Fibroblast of mammary gland (primary cell): Measurements from ENCODE around the gene MGAT5B.

Source experiments
- DNase-seq: peaks from one replicate; pipeline ENCODE4 v3.0.0-alpha.2; 2010; ENCODE audit warnings: low read depth
- H3K4me3 ChIP-seq: 2 replicates; pipeline ENCODE4 v1.5.1; 2011; ENCODE audit warnings: low read depth, mild to moderate bottlenecking, low read length, moderate library complexity; ENCODE audit not compliant: control insufficient read depth
- CTCF ChIP-seq: conservative IDR thresholded peaks from 2 replicates; pipeline ENCODE4 v1.5.1; 2011; ENCODE audit warnings: low read depth, low read length, inconsistent platforms; ENCODE audit not compliant: control insufficient read depth, insufficient read depth

MGAT5B gene

GRCh38 chr17:76983075-76983775 is 115.0 kb downstream of the MGAT5B start:
- no peak for TF ChIP-seq CTCF
- DNase-seq, result no peak
- H3K4me3 ChIP-seq, result no peak overlapping the region

- no peak overlapping the region for H3K4me3 ChIP-seq
- DNase-seq, result no peak
- TF ChIP-seq CTCF, result no peak
Measured at GRCh38 chr17:76986365-76986764, 118.2 kb downstream of the MGAT5B start.

GRCh38 chr17:76987486-76988093 is 119.4 kb downstream of the MGAT5B start:
- DNase-seq, result no peak
- no peak for TF ChIP-seq CTCF
- H3K4me3 ChIP-seq, result no peak overlapping the region

- H3K4me3 ChIP-seq, result no peak overlapping the region
- no peak for DNase-seq
- no peak for TF ChIP-seq CTCF
Measured at GRCh38 chr17:76988796-76989195, 120.6 kb downstream of the MGAT5B start.

- no peak overlapping the region for H3K4me3 ChIP-seq
- no peak for TF ChIP-seq CTCF
- no peak for DNase-seq
Measured at GRCh38 chr17:76989519-76989918, 121.3 kb downstream of the MGAT5B start.

GRCh38 chr17:76992891-76993290 is 124.7 kb downstream of the MGAT5B start:
- DNase-seq, result no peak
- no peak for TF ChIP-seq CTCF

More at GRCh38 chr17:76992891-76993290, 124.7 kb downstream of the MGAT5B start:
- H3K4me3 ChIP-seq, result no peak overlapping the region
